ENCODE measurements around the gene QSOX1. TPM values are rescaled to one million over a fixed set of nuclear protein-coding genes. Genes with fewer than 3 reads are reported as not detected.

The QSOX1 gene
- total RNA-seq, 2 donors from 2014 or later = 82.4 to 168 TPM

- H3K4me3 ChIP-seq = no peak overlapping the region
- H3K36me3 ChIP-seq = no peaks in the 10 kb centered on the region
- TF ChIP-seq CTCF (IDR thresholded peaks at IDR 0.05) = no peak
- H3K27me3 ChIP-seq (replicated peaks; ENCODE audit: insufficient read depth) = no peaks in the 10 kb centered on the region
- no peaks in the 10 kb centered on the region for H3K9me3 ChIP-seq
- H3K4me1 ChIP-seq (ENCODE audit: control insufficient read depth in 1 of 2, low read depth in 2 of 2) = no peaks in the 10 kb centered on the region
- ATAC-seq (ENCODE audit: insufficient number of reproducible peaks, low FRiP score, low read depth) (no peak), DNase-seq (ENCODE audit: low spot score) (no peak)
- H3K27ac ChIP-seq = no peak overlapping the region
Measured at GRCh38 chr1:180137776-180138175, 16.9 kb upstream of the QSOX1 start.

GRCh38 chr1:180141381-180141934, 13.2 kb upstream of the QSOX1 start:
- Histone ChIP-seq H3K9me3 (no peaks in the 10 kb centered on the region), H3K4me3 (no peak overlapping the region), H3K27ac (no peak overlapping the region), H3K36me3 (no peaks in the 10 kb centered on the region), H3K4me1 (ENCODE audit: control insufficient read depth in 1 of 2, low read depth in 2 of 2) (no peaks in the 10 kb centered on the region), H3K27me3 (replicated peaks; ENCODE audit: insufficient read depth) (no peaks in the 10 kb centered on the region)
- no peak for ATAC-seq (ENCODE audit: insufficient number of reproducible peaks, low FRiP score, low read depth)
- no peak for DNase-seq (ENCODE audit: low spot score)
- no peak for TF ChIP-seq CTCF (IDR thresholded peaks at IDR 0.05)

- H3K36me3 ChIP-seq = no peaks in the 10 kb centered on the region
- H3K27me3 ChIP-seq (replicated peaks; ENCODE audit: insufficient read depth) = no peaks in the 10 kb centered on the region
- H3K9me3 ChIP-seq = no peaks in the 10 kb centered on the region
- no peak for TF ChIP-seq CTCF (IDR thresholded peaks at IDR 0.05)
- DNase-seq (ENCODE audit: low spot score) (no peak), ATAC-seq (ENCODE audit: insufficient number of reproducible peaks, low FRiP score, low read depth) (no peak)
- H3K4me1 ChIP-seq (ENCODE audit: control insufficient read depth in 1 of 2, low read depth in 2 of 2) = no peaks in the 10 kb centered on the region
- no peak overlapping the region for H3K27ac ChIP-seq
- no peak overlapping the region for H3K4me3 ChIP-seq
Measured at GRCh38 chr1:180143359-180143758, 11.3 kb upstream of the QSOX1 start.

GRCh38 chr1:180144659-180145357, 9.9 kb upstream of the QSOX1 start:
- no peak for ATAC-seq (ENCODE audit: insufficient number of reproducible peaks, low FRiP score, low read depth)
- DNase-seq (ENCODE audit: low spot score) = no peak

GRCh38 chr1:180145446-180145845, 9.2 kb upstream of the QSOX1 start:
- H3K9me3 ChIP-seq = no peaks in the 10 kb centered on the region
- DNase-seq (ENCODE audit: low spot score) = no peak
- TF ChIP-seq CTCF (IDR thresholded peaks at IDR 0.05) = no peak
- no peaks in the 10 kb centered on the region for H3K27me3 ChIP-seq (replicated peaks; ENCODE audit: insufficient read depth)
- H3K4me3 ChIP-seq = no peak overlapping the region
- no peaks in the 10 kb centered on the region for H3K4me1 ChIP-seq (ENCODE audit: control insufficient read depth in 1 of 2, low read depth in 2 of 2)
- H3K36me3 ChIP-seq = no peaks in the 10 kb centered on the region
- no peak for ATAC-seq (ENCODE audit: insufficient number of reproducible peaks, low FRiP score, low read depth)
- no peak overlapping the region for H3K27ac ChIP-seq

More at GRCh38 chr1:180144659-180145357, 9.9 kb upstream of the QSOX1 start:
- H3K27ac ChIP-seq = no peak overlapping the region
- H3K27me3 ChIP-seq (replicated peaks; ENCODE audit: insufficient read depth) = no peaks in the 10 kb centered on the region
- H3K9me3 ChIP-seq = no peaks in the 10 kb centered on the region
- no peak for TF ChIP-seq CTCF (IDR thresholded peaks at IDR 0.05)
- H3K36me3 ChIP-seq = no peaks in the 10 kb centered on the region
- H3K4me1 ChIP-seq (ENCODE audit: control insufficient read depth in 1 of 2, low read depth in 2 of 2) = no peaks in the 10 kb centered on the region
- no peak overlapping the region for H3K4me3 ChIP-seq
